Measurements from ENCODE around the gene KHDRBS2.

Gene KHDRBS2

DNA sequence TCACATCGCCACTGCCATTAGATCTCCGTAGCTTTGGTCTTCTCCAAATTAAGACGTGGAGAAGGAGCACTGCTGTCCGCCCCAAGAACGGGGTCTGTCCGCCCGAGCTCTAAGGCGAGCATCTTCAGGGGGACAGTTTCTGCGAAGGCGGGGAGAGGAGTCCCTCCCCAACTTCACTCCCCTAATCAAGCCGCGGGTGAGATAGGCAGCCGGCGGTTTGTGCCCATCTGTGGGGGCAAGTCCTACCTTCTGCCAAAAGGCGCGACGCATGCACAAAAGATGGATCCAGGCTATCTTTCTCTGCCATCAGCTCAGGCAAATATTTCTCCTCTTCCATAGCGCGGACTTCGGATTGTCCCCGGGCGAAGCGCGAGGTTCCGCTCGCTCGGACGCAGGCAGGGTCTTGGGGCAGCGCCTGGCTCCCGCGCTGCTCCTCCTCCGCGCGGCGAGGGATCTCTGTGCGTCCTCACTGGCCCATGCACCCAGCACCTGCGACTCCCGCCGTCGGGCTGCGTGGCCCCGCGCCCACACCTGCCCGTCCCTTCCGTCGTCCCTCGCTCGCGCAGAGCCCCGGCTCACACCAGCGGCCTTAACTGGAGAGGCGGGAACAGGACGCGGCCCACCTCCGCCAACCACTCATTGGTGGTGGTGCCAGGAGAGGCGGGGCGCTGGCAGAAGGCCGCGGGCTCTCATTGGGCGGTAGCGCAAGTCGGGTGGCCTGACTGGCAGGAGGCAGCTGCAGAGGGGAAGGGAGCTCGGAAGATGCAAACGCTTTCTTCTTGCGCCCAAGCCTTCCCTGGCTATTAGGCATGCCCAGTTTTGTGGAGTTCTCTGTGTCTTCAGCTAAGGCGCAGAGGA is at the start of gene KHDRBS2:
TSS of gene KHDRBS2 (minus strand) at position 614 of the 858 bp plus-strand sequence.
- DNase-seq = no peak

DNA sequence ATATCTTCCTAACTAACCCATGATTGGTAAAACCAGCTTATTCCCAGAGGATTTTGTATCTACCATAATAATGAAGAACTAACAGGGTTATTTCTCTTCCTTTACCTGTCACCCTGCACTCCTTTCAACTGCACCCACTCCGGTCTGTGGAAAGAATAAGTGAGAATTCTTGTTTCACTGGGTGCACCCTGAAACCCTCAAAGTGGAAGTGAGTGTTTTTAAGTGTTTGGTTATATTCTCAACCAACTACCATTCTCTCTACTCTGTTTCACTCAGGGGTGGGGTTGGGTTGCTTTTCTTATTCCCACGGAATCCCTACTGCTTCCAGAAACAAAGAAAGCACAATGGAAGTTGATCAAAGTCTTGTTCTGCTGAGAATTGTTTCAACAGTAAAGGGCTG is 42.6 kb upstream of the KHDRBS2 start:
- no peak for DNase-seq

DNA sequence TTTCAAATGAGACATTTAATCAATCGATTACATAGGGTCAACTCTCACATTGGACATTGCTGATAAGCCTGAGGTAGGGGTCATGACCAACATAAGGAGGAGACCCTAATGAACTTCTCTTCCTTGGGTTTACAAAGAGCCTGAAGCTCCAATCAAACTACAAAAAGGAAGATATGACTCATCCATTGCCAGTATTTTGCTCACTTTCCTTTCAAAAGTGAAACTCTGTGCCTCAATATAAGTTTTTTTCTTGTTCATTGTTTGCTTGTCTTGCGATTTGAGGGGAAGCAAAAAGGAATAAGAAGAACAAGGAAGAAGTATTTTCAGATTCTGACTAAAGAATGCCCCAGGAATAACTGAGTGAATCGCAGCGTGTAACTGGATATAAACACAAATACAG is 38.8 kb upstream of the KHDRBS2 start:
- no peak for DNase-seq

DNA sequence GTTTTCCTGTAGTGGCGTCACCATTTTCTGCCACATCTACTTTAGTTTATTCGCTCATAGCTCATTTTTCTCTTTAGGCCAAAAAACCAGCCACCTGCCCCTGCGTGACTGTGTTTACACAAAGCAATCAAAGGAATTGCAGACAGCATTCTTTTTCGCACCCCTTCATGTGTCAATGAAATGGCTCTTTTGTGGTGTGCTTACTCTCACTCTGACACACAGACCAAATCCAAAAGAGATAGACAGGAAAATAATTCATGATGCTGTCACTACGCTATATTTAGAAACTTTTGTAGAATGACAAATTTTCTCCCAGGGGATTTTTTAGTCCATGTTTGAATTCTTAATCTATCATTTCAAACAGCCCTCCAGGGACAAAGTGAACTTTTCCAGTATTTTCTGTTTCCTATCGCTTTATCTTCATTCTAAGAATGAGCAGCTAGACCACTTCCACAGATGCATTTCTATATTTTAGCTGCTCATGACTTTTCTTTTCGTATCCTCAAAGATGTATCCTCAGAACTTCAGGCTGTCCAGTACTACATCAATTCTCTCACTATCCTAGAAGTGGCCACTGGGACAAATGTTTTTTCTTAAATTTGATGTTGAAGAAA is 37.9 kb upstream of the KHDRBS2 start:
- no peak for DNase-seq

DNA sequence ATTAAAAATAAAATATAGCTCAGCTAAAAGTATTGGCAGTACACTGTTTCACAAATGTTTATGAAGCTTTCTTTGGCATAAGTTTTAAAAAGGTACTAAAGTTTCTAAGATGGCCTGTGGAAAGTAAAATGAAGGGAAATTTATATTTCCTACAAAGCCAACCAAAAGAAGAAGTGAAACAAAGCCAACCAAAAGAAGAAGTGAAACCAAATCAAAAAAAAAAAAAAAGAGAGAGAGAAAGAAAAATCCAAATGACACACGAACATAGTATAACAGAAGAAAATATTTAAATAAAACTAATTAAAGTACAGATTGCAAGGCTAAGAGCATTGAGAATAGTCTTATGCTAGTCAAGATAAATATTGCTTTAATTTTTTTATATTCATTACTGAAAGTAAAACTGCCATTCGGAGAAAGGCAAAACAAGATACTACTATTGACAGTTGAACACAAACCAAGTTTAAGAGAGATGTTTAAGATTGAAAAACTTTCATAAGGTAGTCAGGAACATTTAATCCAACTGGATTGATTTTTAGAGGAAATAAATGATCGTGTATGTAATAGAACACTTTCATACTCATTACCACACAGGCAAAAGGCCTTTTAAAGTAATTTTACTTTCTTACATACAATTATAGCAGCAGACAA is 12.8 kb upstream of the KHDRBS2 start:
- DNase-seq = no peak

DNA sequence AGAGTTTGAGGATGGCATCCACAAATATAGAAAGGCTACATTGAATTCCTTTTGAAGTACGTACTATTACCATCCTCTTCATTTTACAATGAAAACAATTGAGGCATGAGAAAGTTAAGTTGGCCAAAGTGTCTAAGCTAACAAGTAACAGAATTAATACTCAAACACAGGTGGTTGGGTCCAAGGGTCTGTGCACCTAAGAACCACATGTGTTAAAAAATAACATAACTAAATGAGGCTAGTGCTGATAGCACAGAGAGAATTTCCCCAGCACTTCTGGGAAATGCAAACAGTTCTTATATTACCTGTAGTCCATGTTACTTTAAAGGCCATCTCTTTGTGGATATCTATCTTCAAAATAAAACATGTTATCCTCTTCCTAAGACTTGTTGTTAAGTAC is 10.5 kb upstream of the KHDRBS2 start:
- DNase-seq = no peak

DNA sequence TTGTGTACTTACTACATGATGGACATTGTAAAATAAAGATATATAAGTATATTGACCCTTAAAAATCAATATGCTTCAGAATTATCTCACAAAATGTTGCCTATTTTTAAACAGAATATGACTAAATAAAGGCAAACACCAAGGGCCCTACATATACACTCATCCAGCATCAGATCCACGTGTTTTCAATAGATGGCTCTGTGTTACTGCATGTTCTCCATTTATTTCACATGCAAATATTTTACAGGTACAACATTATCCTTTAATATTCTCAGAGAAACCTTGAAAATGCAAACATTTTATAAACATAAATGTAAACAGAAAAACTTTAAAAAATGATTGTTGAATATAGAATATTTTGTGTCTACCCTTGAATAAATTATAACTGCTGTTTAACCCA is 2.9 kb upstream of the KHDRBS2 start:
- no peak for DNase-seq

DNA sequence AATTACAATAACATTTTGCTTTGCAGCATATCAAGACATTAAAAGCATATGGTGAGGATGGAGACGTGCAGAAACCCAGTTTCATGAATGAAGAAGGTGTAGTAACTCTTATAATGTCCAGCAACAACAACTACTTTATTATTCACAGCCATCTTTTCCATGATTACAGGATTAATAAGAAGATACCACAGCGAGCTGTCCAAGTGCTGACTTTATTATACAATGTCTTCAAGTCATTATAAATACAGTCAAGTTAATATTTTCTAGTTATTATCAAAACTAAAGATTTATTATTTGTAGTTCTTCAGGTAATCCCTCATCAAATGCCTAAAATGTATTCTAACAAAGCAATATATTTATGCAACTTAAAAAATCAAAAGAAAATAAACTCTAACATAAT is 2.5 kb upstream of the KHDRBS2 start:
- no peak for DNase-seq

DNA sequence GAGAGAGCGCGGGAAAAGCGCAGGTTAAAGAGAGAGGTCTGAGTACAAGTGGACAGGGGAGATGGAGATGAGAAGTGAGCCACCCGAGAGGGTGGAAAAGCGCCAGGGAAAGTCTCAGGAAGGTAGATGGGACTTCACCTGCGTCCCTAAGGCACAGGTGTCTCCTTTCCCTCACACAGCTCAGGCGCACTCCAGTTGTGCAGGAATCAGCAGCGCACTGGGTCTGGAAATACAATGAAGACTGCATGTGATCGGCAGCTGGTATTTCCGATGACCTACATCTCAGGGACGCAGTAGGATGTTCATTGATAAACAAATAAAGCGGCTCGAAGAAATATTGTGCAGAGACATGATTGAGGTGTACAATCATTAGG is 432 bp upstream of the KHDRBS2 start:
- no peak for DNase-seq

DNA sequence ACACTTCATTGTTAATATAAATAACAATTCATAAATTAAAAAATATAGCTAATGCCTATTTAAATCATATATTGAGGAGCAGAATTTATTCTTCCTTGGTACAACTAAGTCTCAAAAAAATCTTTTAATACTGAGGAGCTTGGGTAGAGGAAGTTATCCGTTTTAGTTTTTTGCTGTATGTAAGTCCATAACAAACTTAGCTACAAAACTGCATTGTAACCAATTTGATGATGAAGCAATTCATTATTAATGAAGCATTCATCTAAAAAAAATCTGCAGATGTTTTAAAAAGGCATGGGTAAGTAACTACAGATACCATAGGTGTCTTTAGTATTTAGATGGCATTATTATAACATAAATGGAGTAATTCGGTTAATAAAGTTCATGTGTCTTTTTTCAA is 1.3 kb downstream of the KHDRBS2 start:
- DNase-seq = no peak

DNA sequence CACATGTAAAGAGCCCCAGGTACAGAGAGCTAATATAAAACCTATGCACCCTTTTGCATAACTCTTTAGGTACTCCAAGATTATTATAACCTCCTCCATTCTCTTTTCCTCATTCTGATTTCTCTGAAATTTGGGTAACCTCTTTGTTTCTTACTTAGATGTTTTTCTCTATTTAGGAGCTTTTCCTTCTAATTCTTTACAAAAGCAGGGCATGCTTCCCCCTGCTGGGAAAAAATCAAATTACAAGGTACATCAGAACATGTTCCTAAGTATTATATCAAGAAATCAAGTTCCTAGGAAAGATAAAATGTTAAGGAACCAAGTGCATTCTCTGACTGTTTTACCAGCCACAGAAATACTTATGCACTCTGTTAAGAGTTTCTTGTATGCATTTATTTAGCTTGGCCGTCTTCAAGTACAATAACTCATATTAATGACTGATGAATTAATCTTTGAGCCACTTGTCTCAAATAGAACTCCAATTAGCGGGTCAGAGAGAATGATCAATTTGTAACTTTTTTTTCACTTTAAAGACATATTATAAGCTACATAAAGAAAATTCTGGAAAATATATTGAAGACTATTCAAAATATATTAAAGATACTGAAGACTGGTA is 2.1 kb downstream of the KHDRBS2 start:
- no peak for DNase-seq

DNA sequence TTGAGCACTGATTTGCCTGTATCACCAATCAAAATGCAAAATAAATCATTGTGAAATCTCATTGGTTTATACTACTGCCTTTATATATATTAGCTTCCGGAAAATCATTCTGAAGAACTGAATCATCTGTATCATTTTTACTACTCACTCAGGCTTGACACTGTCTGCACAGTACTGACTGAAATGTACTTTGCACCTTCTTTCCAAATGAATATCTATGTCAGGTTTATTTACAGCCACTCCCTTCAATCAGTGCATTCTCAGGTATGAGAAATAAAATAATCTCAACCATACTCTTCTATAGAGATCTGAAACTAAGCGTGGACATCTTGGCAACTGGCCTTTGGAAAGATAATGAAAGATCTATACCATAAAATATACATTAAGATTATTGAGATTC is 2.7 kb downstream of the KHDRBS2 start:
- no peak for DNase-seq

DNA sequence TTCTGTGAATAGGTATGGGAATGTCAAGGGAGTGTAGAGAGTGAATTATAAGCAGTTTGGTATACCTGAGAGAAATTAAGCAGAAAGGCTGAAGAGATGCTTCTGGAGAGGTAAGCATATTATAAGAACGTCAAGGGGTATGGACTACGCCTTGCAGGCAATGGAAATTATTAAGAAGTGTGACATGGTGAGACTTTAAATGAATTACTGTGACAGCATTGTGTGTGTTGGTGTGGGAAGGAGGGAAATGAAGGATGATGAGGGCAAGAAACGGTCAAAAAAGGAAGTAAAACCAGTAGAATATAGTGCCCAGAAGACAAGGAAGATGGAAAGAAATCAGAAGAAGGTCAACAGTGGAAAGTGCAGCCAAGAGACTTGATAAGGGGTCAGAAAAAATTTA is 5.9 kb downstream of the KHDRBS2 start:
- no peak for DNase-seq

DNA sequence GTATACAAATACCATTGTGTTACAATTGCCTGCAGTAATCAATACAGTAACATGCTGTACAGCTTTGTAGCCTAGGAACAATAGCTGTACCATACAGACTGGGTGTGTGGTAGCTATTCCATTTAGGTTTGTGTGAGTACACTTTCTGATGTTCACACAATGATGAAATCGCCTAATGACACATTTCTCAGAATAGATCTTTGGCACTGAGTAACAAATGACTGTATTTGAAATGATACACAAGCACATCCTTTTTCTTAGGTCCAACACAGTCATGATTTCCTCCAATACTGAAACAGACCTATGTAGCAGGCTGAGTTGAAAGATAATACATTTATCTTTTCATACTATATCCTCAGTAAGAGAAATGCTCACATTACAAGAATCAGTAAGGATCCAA is 13.9 kb downstream of the KHDRBS2 start:
- no peak for DNase-seq

DNA sequence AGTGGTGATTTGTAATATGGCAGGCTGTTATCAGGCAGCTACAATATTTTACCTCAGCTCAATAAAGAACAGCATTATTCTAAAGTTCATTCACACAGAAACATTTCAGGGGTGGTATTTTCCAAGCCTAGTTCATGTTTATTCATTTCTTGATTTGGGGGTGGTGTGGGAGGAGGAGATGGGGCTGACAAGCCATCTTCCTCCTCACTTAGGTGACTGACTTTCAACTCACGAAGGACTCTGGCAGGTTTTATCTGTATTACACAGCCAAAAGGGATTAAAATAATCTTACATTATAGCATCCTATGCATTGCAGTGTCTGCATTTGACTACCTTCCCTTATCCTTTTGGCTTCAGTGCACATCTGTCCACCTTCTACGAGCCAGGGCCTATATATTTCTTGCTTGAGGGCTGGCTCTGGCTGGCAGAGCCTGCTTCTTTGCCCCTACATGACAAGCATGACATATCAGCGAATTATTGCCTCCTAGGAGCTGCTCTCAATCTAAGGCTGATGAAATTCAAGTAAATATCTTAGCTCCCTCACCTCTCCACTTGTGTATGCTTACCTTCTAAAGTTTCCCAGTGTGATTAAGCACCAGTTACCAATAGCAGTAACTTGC is 20.0 kb downstream of the KHDRBS2 start:
- DNase-seq = no peak

DNA sequence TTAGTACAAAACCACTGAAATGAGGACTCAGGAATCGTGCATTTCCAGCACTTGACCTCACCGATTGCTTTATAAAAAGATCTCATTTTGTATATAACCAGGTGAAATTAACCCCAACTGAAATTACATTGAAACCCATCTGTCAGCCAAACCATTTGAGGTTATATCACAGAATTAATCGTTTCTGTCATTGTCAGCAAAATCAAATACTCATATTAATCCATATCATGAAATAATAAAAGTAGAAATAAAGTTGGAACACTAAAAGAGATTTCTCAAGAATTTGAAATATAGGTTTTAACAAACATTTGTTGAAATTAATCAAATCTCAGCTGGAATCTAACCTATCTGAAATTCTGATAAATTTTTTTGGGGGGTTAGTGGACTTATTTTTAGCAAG is 23.7 kb downstream of the KHDRBS2 start:
- no peak for DNase-seq

DNA sequence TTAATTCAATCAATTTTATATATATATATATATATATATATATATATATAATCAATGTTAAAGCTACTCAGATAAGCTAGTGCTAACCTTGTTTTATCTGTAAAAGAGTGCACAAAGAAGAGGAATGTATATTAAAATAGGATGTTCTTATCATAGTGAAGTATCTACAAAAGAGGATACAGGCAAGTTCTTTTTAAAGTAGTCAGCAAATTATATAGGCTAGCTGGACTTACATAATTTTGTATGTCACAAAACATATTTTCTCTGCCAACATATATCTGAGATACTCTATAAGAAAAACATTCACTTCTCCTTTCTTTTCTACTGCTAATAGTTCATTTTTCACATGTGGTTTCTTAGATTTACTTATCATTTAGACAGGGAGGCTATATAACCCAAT is 39.9 kb downstream of the KHDRBS2 start:
- DNase-seq = no peak

DNA sequence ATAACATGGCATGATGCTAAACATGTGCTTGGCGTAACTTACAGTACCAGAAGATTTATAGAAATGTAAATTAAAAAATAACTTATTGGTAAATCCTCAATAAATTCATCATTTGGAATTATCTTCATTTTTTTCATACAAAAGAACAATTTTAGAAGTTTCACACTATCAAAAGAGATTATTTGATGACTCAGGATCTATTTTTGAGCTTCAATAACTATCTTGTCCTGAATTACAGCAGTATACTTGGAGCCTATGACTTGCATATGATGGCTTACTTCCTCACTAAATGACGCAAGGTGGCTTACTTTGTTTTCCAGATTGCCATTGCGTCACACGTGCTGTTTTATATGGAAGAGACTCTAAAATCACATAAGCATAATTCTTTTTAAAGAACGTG is 49.2 kb downstream of the KHDRBS2 start:
- no peak for DNase-seq

DNA sequence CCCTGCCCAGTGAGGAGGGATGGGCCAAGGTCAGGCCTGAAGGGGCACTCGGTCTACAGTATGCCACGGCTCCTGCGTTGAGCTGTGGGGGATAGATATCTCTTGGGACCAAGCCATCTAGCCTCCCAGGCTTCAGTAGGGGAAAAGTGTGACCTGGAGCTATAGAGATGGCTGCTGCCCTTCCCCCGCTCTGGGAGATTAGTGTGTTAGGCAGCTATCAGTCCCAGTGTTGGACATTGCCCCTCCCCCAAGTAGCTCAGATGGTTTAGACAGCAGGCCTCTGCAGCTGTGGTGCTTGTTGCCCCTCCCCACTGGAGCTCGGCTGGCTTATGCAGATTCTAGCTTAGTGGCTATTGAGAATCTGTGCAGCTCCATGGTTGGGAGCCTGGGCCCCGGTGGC is 56.8 kb downstream of the KHDRBS2 start:
- no peak for DNase-seq

DNA sequence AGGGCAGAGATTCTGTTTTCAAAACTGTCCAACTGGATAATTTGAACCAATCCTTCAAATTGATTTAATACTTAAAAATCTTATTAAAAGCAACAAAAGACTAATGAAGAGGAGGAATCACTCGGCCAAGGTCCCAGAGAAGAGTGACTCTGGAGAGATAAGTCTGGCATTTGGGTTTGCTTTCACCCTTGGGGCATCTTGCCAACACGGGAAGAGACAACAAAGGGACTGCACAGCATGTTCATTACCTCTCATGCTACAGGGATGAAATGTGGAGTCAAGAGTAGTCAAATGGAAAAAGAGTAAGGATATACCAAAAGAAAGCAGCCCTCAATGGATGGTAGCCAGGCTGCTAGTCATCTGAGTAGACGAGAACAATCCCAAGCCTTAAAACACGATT is 68.2 kb downstream of the KHDRBS2 start:
- no peak for DNase-seq

DNA sequence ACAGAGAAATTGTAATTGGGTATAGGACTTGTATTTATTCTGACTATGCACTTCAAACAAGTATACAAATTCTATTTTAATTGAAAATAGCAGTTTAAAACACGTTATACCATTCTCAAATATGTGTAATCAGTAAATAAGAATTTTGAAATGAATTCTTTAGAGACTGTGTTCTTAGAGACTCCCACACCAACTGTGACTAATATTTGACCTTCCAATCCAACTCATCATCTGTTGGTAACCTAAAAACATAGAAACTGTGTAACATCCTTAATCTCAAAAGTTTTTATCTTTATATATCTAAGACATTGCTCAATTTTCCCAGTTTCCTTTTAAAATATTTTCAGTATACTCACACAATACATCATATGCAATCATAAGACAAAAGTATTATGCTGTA is 83.9 kb downstream of the KHDRBS2 start:
- DNase-seq = no peak

DNA sequence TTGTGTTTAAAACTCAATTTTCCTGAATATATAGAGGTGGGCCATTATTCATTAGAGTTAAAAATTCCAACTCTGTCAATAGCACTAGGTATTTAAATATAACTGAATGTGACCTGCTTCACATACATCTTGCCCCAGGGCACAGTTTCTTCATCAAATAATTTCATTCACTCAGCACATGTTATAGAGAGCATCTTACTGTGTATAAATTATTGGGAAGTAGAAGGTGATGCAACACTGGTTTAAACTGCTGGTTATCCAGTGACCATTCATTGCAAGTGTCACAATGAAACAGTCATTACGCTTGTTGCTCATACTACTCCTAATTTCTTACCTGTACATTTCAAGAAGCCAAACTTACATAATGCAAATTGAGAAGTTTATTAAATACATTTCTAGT is 93.4 kb downstream of the KHDRBS2 start:
- no peak for DNase-seq

DNA sequence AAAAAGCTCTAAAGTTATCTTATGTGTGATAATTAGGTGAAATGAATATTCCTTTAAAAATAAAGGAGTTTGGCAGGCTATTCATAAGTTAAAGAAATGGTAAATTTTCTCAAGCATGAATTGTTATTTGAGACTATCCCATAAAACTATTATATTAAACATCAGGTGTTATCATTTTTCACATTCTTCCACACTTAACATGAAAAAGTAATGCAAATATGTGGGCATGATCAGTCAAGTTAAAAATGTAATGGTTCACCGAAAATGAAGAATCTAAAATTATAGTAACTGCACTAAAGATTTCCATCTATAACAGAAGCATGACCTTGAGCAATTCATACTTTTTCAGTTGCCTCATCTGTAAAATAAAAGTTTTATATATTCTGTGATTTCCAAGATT is 110.8 kb downstream of the KHDRBS2 start:
- no peak for DNase-seq

Data from NCI-H2029 treated with DMSO at 0.1 percent for 48 hours (cell line).